LoVo (cell line): Measurements from ENCODE around the gene SLC2A10.

Experiments
- DNase-seq: peaks from one replicate; pipeline ENCODE4 v3.0.0-alpha.2; 2016; ENCODE audit warnings: low spot score

Gene SLC2A10

DNA sequence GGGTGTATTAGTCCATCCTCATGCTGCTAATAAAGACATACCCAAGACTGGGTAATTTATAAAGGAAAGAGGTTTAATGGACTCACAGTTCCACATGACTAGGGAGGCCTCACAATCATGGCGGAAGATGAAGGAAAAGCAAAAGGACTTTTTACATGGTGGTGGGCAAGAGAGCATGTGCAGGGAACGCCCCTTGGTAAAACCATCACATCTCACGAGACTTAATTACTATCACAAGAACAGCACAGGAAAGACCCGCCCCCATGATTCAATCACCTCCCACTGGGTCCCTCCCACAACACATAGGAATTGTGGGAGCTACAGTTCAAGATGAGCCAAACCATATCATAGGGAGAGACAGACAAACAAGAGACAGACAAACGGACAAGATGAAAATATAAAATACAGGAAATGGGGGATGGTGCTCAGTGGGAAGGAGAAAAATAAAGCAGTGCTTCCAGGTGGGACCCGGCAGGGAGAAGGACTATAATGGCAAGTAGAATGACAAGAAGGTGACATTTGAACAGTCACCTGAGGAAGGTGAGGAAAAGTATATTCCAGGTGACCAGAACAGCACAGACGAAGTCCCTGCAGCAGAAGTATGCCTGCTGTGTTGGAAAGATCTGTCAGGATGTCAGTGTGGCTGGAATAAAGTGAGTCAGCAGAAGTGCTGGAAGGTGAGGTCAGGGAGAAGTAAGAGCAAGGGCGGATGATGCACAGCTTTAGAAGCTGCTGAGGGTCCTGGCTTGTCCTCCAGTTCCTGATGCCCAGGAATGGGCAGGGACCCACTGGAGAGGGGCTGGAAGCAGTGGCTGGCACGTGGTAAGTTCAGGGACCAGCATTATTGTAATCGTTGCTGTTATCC lies 61.1 kb downstream of the SLC2A10 start:
- DNase-seq: no peak

DNA sequence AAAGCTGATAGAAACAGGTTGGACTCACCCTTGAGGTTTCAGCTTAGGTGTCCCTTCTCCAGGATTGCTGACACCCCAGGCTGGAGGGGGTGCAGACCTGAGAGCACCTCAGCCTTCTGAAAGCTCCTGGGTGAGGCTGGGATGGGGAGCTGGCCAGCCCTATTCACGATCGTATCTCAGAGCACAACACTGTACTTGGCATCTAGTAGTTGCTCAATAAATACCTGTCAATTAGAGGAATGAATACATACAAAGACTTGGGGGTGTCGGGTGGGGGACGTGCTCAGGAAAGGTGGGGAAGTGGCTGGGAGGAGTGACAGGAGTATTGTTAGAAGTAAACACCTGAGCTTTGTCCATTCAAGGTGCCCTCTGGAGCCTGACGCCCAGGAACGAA lies 61.7 kb downstream of the SLC2A10 start:
- no peak for DNase-seq

DNA sequence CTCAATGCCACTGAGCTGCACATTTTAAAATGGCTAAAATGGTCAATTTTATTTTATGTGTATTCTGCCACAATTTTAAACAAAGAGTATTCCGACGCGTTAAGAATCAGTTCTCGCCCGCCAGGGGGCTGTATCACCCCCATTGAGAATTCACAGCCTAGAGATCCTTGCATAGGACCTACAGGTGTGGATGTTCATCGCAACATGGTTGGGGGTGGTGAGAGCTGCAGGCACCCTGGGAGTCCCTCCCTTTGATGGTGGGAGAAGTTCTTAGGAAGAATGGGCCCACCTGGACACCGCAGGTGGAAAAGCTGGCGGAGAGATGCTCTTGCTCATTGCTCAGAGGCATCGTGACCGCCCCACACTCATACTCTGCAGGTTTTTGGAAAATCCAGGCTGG lies 63.5 kb downstream of the SLC2A10 start:
- no peak for DNase-seq

DNA sequence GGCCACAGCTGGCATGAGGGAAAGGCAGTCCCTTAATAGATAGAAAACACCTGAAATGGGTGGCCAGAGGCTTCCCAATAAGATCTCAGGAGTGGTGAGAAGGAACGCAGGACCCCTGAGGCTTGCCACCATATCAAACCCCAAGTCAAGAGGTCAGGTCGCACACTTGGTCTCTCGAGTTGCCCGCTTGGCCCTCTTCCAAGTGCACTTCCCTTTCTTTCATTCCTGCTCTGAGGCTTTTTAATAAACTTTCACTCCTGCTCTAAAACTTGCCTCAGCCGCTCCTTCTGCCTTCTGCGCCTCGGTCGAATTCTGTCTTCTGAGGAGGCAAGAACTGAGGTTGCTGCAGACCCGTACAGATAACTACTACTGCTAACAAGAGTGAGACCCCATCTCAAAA lies 64.2 kb downstream of the SLC2A10 start:
- no peak for DNase-seq

DNA sequence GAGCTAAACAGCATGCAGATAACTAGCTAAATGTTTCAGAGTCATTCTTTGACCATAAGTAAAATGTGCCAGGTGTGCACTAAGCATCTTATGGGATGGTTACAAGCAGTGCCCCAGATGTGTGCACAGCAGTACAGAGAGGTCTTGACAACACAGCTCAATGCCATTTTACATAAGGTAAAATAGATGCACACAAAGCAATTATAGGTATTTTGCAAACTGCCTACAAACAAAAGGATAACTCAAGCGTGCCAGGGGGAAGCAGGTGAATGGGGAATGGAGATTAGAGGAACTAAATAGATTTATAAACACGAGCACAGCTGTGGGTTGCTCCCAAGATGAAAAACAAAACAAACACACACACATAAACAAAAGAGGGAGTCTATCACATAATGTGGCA lies 64.8 kb downstream of the SLC2A10 start:
- DNase-seq: no peak

DNA sequence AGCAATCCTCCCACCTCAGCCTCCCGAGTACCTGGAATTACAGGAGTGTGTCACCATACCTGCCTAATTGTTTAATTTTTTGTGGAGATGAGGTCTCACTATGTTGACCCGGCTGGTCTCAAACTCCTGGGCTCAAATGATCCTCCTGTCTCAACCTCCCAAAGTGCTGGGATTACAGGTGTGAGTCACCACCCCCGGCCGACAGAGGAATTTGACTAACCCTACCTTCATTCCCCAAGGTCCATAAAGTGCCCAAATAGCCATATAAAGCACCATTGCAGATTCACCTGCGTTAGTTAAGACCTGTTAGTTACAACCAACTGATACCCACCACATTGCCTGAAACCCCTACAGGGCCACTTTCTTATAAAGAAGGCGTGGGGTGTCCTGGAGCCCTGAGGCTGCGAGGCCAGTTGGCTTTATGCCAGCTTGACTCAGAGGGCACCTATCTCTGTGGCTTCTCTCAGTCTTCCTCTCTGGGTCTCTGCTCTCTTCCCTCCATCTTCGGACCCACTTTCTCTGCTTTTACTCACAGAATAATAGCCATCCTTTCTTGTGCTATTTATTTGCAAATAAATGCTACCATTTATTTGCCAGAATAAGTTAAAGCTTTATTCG lies 65.6 kb downstream of the SLC2A10 start:
- DNase-seq: peak; percentile 12

DNA sequence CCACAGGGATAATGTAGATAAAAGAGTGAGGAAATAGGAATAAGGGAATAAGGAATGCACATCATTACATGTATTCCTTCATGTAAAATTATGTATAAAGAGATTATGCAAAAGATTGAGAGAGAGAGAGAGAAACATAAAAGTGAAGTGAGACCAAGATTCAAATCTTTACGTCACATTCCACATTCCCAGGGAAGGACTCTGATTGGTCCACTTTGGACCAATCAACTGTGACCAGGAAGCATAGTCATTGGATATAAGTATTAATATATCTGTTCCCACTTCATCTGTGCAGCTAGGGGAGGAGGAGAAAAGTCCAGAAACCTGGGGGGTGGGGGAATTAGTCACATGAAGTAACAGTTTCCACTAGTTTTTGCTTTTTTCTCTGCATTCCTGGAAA lies 66.4 kb downstream of the SLC2A10 start:
- DNase-seq: no peak

DNA sequence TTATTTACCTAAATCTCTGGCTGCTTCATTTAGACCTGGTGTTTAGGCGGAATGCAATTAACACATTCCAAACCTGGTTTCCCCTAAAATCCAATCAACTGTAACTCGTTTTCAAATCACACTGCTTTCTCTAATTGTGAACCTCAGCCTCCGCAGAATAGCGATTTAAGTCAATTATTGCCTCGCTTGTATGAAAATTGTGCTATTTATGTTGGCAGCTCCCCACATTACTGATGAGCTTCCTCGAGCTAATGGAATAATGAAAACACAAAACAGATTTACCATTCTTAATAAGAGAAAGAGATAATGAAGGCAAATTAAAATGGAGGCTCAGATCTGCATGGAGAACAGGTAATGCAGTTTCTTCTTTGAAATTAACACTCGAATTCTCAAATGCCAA lies 67.9 kb downstream of the SLC2A10 start:
- DNase-seq: no peak

DNA sequence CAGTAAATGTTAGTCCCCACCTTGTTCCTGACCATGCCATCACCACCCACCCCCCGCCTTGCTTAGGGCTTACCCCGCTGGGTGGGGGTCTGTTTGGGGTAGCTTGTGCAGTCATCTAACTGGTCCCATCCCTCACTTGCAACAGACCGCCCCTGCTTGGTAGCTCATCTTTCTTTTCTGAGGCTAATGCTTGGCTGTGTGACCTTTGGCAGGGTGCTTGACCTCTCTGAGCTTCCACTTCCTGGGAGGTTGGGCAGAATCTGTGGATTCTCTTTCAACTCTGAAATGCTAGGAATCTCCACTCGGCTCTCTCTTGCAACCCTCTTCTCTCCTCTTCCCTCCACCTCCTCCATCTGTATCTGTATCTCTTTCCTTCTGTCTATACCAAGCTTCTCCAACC lies 70.4 kb downstream of the SLC2A10 start:
- DNase-seq: no peak

DNA sequence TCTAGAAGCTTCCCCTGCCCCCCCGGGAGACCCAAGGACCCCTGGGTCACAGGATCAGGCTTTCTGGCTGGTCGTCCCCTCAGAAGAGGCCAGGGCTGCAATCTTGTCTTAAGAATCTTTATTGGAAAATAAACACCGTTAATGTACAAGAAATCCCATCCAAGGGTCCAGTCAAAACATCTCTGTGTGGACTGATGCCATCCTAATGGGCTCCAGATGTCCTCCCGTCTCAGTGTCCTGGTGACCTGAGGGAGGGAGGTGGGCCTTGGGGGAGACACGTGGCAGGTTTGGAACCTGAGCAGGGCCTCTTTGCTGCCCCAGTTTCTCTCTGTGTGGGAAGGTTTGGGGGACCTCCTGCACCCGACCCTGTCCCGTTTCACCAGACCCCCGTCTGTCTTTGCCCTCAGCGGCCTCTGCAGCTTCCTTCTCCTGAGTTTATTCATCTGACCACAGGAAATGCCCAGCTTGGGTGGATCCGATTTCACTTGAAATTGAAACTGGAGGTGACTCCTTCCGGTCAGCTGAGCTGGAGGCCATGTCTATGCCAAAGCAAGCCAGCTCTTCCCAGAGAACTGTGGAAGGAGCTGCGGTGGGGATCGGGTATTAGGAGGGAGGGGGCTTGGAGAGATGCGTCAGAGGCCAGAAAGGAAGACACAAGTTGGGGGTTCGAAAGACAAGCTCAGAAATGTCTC lies 75.1 kb downstream of the SLC2A10 start:
- no peak for DNase-seq
